OCI-LY1 (cell line): ENCODE data around the gene RALBP1.

Experiments used
- H2AFZ ChIP-seq: fragments of 200-600 bp; sonication (generic), shearing (Covaris generic); 2 replicates; pipeline ENCODE4 v1.6.0; 2014; ENCODE audit warnings: antibody characterized with exemption, mild to moderate bottlenecking, low read length
- H3F3A ChIP-seq: fragments of 200-600 bp; sonication (generic), shearing (Covaris generic); 2 replicates; pipeline ENCODE4 v1.6.0; 2014; ENCODE audit warnings: mild to moderate bottlenecking, antibody characterized with exemption, low read length, moderate library complexity; ENCODE audit not compliant: insufficient read depth
- H3K27ac ChIP-seq: fragments of 200-600 bp; sonication (generic); 2 replicates; pipeline ENCODE4 v1.5.1; 2014; ENCODE audit warnings: low read length, mixed run types, mild to moderate bottlenecking, low read depth; ENCODE audit not compliant: poor library complexity, severe bottlenecking
- H3K27me3 ChIP-seq: fragments of 200-600 bp; sonication (generic); 2 replicates; pipeline ENCODE4 v1.6.0; 2014; ENCODE audit warnings: antibody characterized with exemption, mild to moderate bottlenecking, low read length, moderate library complexity; ENCODE audit not compliant: insufficient read depth
- H3K36me3 ChIP-seq: fragments of 200-600 bp; sonication (generic); 2 replicates; pipeline ENCODE4 v1.6.1; 2014; ENCODE audit warnings: mild to moderate bottlenecking, antibody characterized with exemption, low read length, moderate library complexity, mixed read lengths; ENCODE audit not compliant: insufficient read depth
- H3K4me1 ChIP-seq: fragments of 200-600 bp; sonication (generic); 2 replicates; pipeline ENCODE4 v1.5.1; 2014; ENCODE audit warnings: mild to moderate bottlenecking, low read length, moderate library complexity; ENCODE audit not compliant: insufficient read depth, severe bottlenecking
- H3K4me2 ChIP-seq: fragments of 200-600 bp; sonication (generic), shearing (Covaris generic); 2 replicates; pipeline ENCODE4 v1.6.1; 2014; ENCODE audit warnings: low read length
- H3K4me3 ChIP-seq: fragments of 200-600 bp; sonication (generic); 2 replicates; pipeline ENCODE4 v1.5.1; 2014; ENCODE audit warnings: low read length, low read depth, mild to moderate bottlenecking, mixed read lengths; ENCODE audit not compliant: poor library complexity, severe bottlenecking
- H3K79me2 ChIP-seq: fragments of 200-600 bp; shearing (Covaris generic); 2 replicates; pipeline ENCODE4 v1.6.1; 2016; ENCODE audit warnings: mixed run types, low read length, mixed read lengths; ENCODE audit not compliant: insufficient read depth
- H3K9ac ChIP-seq: fragments of 200-600 bp; sonication (generic), shearing (Covaris generic); 2 replicates; pipeline ENCODE4 v1.6.1; 2014; ENCODE audit warnings: mild to moderate bottlenecking, low read length, mixed read lengths
- H3K9me2 ChIP-seq: fragments of 200-600 bp; sonication (generic), shearing (Covaris generic); 2 replicates; pipeline ENCODE4 v1.6.1; 2014; ENCODE audit warnings: low read depth, mild to moderate bottlenecking, low read length, mixed read lengths
- H3K9me3 ChIP-seq: fragments of 200-600 bp; shearing (Covaris generic); 2 replicates; pipeline ENCODE4 v1.6.1; 2014; ENCODE audit warnings: low read length, mixed read lengths
- H4K20me1 ChIP-seq: fragments of 200-600 bp; sonication (generic), shearing (Covaris generic); 2 replicates; pipeline ENCODE4 v1.6.0; 2016; ENCODE audit warnings: mild to moderate bottlenecking, low read length; ENCODE audit not compliant: insufficient read depth
- EZH2 ChIP-seq: fragments of 200-600 bp; sonication (generic), shearing (Covaris generic); IDR thresholded peaks from 2 replicates; pipeline ENCODE4 v1.8.0; 2017; ENCODE audit warnings: borderline replicate concordance, mixed run types, mild to moderate bottlenecking, antibody characterized with exemption, low read length, moderate library complexity, mixed read lengths
- TF ChIP-seq, protein P1 (sequence below): fragments of 200-600 bp; sonication (generic), shearing (Covaris generic); IDR thresholded peaks from 2 replicates; pipeline ENCODE4 v1.5.1; 2017; ENCODE audit warnings: mild to moderate bottlenecking, antibody characterized with exemption, low read length, moderate library complexity, mixed read lengths

Gene RALBP1

DNA sequence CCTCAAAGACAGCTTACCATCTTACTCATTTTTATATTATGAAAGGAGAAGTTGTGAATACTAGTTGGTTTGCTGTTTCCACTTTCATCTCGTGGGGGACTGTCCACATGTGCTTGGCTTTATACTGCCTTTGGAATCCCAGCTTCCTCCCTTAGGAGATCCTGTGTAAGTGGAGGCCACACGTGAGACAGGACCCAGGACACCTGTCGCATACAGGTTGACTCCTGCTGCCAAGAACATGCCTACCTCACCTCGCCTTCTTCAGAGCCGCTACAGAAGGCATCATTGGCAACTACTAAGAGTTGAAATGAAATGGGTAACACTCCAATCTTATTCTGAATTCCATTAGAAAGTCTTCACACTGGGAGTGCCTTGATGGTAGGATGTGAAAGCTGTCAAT, 69.7 kb downstream of the RALBP1 start:
- Histone ChIP-seq H3K4me1 (peaks cover 8% of the 10 kb centered on the region), H3K4me2 (no peak overlapping the region), H3K27me3 (no peaks in the 10 kb centered on the region), H3F3A (no peaks in the 10 kb centered on the region), H3K4me3 (no peak overlapping the region), H3K27ac (no peak overlapping the region), H3K36me3 (peaks cover 40% of the 10 kb centered on the region), H3K79me2 (no peaks in the 10 kb centered on the region), H2AFZ (no peak overlapping the region), H3K9me2 (no peaks in the 10 kb centered on the region), H3K9ac (no peak overlapping the region), H3K9me3 (no peaks in the 10 kb centered on the region), H4K20me1 (no peaks in the 10 kb centered on the region)
- TF ChIP-seq, protein P1, sequence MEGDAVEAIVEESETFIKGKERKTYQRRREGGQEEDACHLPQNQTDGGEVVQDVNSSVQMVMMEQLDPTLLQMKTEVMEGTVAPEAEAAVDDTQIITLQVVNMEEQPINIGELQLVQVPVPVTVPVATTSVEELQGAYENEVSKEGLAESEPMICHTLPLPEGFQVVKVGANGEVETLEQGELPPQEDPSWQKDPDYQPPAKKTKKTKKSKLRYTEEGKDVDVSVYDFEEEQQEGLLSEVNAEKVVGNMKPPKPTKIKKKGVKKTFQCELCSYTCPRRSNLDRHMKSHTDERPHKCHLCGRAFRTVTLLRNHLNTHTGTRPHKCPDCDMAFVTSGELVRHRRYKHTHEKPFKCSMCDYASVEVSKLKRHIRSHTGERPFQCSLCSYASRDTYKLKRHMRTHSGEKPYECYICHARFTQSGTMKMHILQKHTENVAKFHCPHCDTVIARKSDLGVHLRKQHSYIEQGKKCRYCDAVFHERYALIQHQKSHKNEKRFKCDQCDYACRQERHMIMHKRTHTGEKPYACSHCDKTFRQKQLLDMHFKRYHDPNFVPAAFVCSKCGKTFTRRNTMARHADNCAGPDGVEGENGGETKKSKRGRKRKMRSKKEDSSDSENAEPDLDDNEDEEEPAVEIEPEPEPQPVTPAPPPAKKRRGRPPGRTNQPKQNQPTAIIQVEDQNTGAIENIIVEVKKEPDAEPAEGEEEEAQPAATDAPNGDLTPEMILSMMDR = no peak
- TF ChIP-seq EZH2 = no peak

DNA sequence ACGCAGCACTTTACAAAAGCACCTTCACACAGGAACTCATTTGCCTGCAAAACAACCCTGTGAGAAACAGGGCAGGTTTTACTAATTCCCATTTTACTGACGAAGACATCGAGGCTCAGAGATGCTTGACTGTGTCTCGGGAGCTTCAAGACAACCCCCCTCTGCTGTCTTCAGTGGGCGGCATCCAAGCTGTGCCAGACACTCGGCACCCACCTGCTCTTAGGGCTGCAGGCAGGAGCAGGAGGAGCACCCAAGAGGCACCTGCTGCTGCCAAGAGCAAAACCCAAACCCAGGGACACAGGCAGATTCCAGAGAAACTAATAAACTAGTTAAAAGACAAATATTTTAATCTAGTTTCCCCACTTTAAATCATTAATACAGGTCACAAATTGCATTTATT, 71.2 kb downstream of the RALBP1 start:
- peaks cover 8% of the 10 kb centered on the region for H3K4me1 ChIP-seq
- no peak overlapping the region for H3K9ac ChIP-seq
- no peaks in the 10 kb centered on the region for H3K79me2 ChIP-seq
- H3K27ac ChIP-seq = no peak overlapping the region
- no peak for TF ChIP-seq EZH2
- peaks cover 40% of the 10 kb centered on the region for H3K36me3 ChIP-seq
- no peaks in the 10 kb centered on the region for H3F3A ChIP-seq
- no peak overlapping the region for H3K4me2 ChIP-seq
- H3K9me2 ChIP-seq = no peaks in the 10 kb centered on the region
- no peak overlapping the region for H3K4me3 ChIP-seq
- H3K9me3 ChIP-seq = no peaks in the 10 kb centered on the region
- no peaks in the 10 kb centered on the region for H3K27me3 ChIP-seq
- H2AFZ ChIP-seq = no peak overlapping the region
- no peaks in the 10 kb centered on the region for H4K20me1 ChIP-seq

DNA sequence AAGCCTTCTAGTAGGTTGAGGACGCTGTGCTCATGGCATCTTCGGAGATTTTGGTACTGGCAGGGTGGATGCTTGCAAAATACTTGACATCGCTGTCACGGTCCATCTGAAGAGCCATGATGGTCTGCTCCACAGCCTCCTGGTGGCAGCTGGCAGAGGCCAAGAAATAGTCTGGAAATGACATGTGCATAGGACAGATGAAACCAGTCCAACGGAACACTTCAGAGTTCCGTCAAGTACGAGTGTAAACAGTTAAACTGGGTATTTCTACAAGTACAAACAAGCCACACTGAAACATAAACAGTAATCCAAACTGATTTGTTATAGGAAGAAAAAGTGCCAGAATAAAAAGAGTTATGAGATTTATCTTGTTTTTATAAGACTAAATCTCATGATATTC, 72.5 kb downstream of the RALBP1 start:
- Histone ChIP-seq H3K36me3 (peaks cover 52% of the 10 kb centered on the region), H3K4me1 (peaks cover 8% of the 10 kb centered on the region), H3K4me2 (no peak overlapping the region), H2AFZ (no peak overlapping the region), H3K27ac (no peak overlapping the region), H4K20me1 (no peaks in the 10 kb centered on the region), H3K27me3 (no peaks in the 10 kb centered on the region), H3K9ac (no peak overlapping the region), H3K9me2 (no peaks in the 10 kb centered on the region), H3K4me3 (no peak overlapping the region), H3K9me3 (peaks cover 3% of the 10 kb centered on the region), H3F3A (no peaks in the 10 kb centered on the region), H3K79me2 (no peaks in the 10 kb centered on the region)
- TF ChIP-seq EZH2 = no peak
- TF ChIP-seq, protein P1 = no peak

DNA sequence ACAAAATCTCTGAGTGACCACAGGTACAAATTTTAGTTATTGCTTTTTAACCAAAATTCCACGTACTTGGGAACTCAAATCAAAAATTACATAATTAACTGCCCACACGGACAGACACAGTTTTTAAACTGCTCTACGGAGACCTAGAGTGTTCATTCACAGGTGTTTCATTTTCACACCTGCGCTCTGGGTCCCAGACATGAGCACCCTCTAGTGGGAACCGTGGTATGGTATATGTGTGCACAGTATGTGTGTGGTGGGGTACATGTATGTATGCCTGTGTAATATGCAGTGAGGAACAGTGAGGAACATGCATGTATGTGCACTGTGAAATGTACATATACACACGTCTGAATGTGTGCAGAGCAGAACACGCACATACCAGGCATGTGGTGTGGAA, 74.1 kb downstream of the RALBP1 start:
- Histone ChIP-seq H3K9ac (no peak overlapping the region), H3K9me2 (no peaks in the 10 kb centered on the region), H3F3A (no peaks in the 10 kb centered on the region), H2AFZ (no peak overlapping the region), H3K27me3 (no peaks in the 10 kb centered on the region), H3K4me3 (no peak overlapping the region), H3K79me2 (no peaks in the 10 kb centered on the region), H3K4me2 (no peak overlapping the region), H3K4me1 (peaks cover 8% of the 10 kb centered on the region), H3K27ac (no peak overlapping the region), H3K36me3 (peaks cover 65% of the 10 kb centered on the region), H3K9me3 (peaks cover 4% of the 10 kb centered on the region), H4K20me1 (no peaks in the 10 kb centered on the region)
- no peak for TF ChIP-seq EZH2
- TF ChIP-seq, protein P1 = peak; percentile 75
